Fibroblast of pulmonary artery (primary cell): ENCODE results near the gene CCDC159.
A peak's percentile ranks its signal among the peaks of the same experiment; 100 is the strongest.
"Not testable (repeated sequence)": the region's sequence is repeated elsewhere in the genome, so short reads cannot be mapped to it uniquely, and the experiment has no call there.

ENCODE experiments used
- DNase-seq: peaks from one replicate; pipeline ENCODE4 v3.0.0-alpha.2; 2010; ENCODE audit warnings: low read depth
- H3K4me3 ChIP-seq: replicated peaks from 2 replicates; pipeline ENCODE4 v1.5.1; 2011; ENCODE audit warnings: low read depth, mild to moderate bottlenecking, control low read depth, low read length, moderate library complexity
- CTCF ChIP-seq: IDR thresholded peaks from 2 replicates; pipeline ENCODE4 v1.5.1; 2011; ENCODE audit warnings: mild to moderate bottlenecking, control low read depth, low read length, inconsistent platforms; ENCODE audit errors: missing control alignments

The CCDC159 gene

DNA sequence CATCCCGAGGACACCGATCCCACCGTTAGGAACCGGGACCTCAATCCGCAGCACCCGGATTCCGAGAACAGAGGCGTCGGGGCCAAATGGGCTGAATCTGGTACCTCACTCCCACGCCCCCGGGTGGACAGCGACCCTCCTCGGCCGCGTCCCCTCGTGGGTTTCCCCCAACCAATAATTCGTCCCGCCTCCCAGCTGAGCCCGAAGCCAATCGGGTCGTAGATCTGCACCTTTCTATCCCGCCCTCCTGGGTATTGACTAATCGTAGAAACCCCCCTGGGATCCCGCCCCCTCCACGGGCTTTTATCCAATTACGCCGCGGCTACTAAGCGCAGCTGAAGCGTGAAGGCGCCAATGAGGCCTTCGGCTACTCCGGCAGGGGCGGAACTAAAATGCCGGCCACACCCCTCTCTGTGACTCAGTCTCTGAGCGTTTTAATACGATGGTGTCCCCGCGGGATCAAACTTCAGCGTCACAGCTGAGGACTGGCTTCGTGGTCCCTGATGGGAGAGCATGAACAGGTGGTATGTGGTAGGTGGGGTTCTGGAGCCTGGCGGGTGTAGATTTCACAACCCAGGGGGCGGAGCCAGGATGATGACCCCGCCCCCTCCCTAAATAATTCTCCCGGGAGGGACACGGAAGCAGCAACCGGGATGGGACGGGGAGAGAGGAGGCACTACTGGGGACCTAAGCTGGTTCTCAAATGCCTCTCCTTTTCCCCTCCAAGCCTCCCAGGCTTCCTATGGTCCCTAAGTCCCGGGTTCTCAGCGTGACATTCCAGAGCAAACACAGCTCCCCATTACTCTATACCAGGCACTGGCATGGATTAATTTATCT, at the start of gene CCDC159, which contains the start of gene TMEM205:
Gene CCDC159 (plus strand): TSS at position 416 of the 837 bp plus-strand sequence. CDS start 88 bp downstream, at position 504.
Gene TMEM205 (minus strand): TSS at position 165 of the 837 bp plus-strand sequence. CDS start 649 bp downstream, outside the sequence.
- TF ChIP-seq CTCF: no peak
- peak; percentile 99 for DNase-seq
- H3K4me3 ChIP-seq: peak within 1 kb of the TSS; percentile 85

GRCh38 chr19:11299946-11300810, 46.1 kb upstream of the CCDC159 start:
- TF ChIP-seq CTCF: no peak

GRCh38 chr19:11300811-11301120, 45.6 kb upstream of the CCDC159 start:
- TF ChIP-seq CTCF: no peak

More at GRCh38 chr19:11299946-11300810, 46.1 kb upstream of the CCDC159 start:
- no peak for DNase-seq
- H3K4me3 ChIP-seq: no peak overlapping the region

GRCh38 chr19:11304936-11305335, 41.4 kb upstream of the CCDC159 start:
- no peak for DNase-seq
- H3K4me3 ChIP-seq: no peak overlapping the region
- no peak for TF ChIP-seq CTCF

More at GRCh38 chr19:11300811-11301120, 45.6 kb upstream of the CCDC159 start:
- H3K4me3 ChIP-seq: no peak overlapping the region
- no peak for DNase-seq

DNA sequence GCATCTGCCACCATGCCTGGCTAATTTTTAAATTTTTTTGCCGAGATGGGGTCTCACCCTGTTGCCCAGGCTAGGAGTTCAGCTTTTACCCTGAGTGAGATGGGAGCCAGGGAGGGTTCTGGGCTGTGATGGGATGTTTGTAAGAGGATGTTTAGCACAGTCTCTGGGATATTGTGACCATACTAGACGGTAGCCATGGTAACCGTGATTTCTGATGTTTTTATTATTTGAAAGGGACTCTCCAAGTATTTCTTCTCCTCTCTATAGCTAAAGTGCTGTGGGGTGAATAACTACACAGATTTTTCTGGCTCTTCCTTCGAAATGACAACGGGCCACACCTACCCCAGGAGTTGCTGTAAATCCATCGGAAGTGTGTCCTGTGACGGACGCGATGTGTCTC, 40.0 kb upstream of the CCDC159 start:
- DNase-seq: no peak
- TF ChIP-seq CTCF: no peak
- H3K4me3 ChIP-seq: no peak overlapping the region

GRCh38 chr19:11320278-11320995, 25.9 kb upstream of the CCDC159 start:
- not testable (repeated sequence) for H3K4me3 ChIP-seq, DNase-seq
